Measurements from ENCODE around the gene ACHE. TPM values are rescaled to one million over a fixed set of nuclear protein-coding genes. Genes with fewer than 3 reads are reported as not detected.
A peak's percentile ranks its signal among the peaks of the same experiment; 100 is the strongest.

Gene ACHE
- total and polyA plus RNA-seq, 2 donors (not counting 1 experiment from before 2014, with no cell fraction given) = under 0.01 to 0.07 TPM

- no peak for TF ChIP-seq CTCF (conservative IDR thresholded peaks at IDR 0.05 in 1 of 2, IDR thresholded peaks at IDR 0.05 in 1 of 2; ENCODE audit: low read depth in 1 of 2, low read length in 2 of 2)
- no peak for TF ChIP-seq EZH2 (IDR thresholded peaks at IDR 0.05; ENCODE audit: low read length, missing control alignments)
- Histone ChIP-seq H3K4me2 (ENCODE audit: extremely low read depth, insufficient read depth, low read length) (no peak overlapping the region), H3K4me1 (ENCODE audit: control insufficient read depth, extremely low read depth, insufficient read depth, low read length) (peaks cover 11% of the 10 kb centered on the region), H3K9me3 (ENCODE audit: control insufficient read depth, insufficient read depth, low read depth, low read length) (no peaks in the 10 kb centered on the region), H3K79me2 (ENCODE audit: control insufficient read depth, insufficient read depth, low read length) (peaks cover 12% of the 10 kb centered on the region), H3K36me3 (ENCODE audit: control insufficient read depth, insufficient read depth, low read length) (peaks cover 12% of the 10 kb centered on the region), H3K27ac (ENCODE audit: insufficient read depth, low read length) (no peak overlapping the region), H4K20me1 (ENCODE audit: control insufficient read depth, extremely low read depth, insufficient read depth, low read length) (no peaks in the 10 kb centered on the region), H3K9ac (ENCODE audit: insufficient read depth, low read length) (no peak overlapping the region), H3K4me3 (replicated peaks in 1 of 4; ENCODE audit: control extremely low read depth in 1 of 4, insufficient read depth in 1 of 4, low read depth in 3 of 4, low read length in 4 of 4) (no peak overlapping the region), H3K27me3 (ENCODE audit: control insufficient read depth, insufficient read depth, low read length) (peaks cover 17% of the 10 kb centered on the region), H2AFZ (ENCODE audit: low read length) (no peak overlapping the region)
- no peak for DNase-seq (ENCODE audit: low read depth in 2 of 2)
Measured at GRCh38 chr7:100892364-100893317, 3.0 kb downstream of the ACHE start.

- no peak overlapping the region for H2AFZ ChIP-seq (ENCODE audit: low read length)
- TF ChIP-seq CTCF (conservative IDR thresholded peaks at IDR 0.05 in 1 of 2, IDR thresholded peaks at IDR 0.05 in 1 of 2; ENCODE audit: low read depth in 1 of 2, low read length in 2 of 2) (no peak), EZH2 (IDR thresholded peaks at IDR 0.05; ENCODE audit: low read length, missing control alignments) (no peak)
- H3K4me1 ChIP-seq (ENCODE audit: control insufficient read depth, extremely low read depth, insufficient read depth, low read length) = peaks cover 11% of the 10 kb centered on the region
- H3K4me2 ChIP-seq (ENCODE audit: extremely low read depth, insufficient read depth, low read length) = no peak overlapping the region
- no peak overlapping the region for H3K9ac ChIP-seq (ENCODE audit: insufficient read depth, low read length)
- H3K9me3 ChIP-seq (ENCODE audit: control insufficient read depth, insufficient read depth, low read depth, low read length) = no peaks in the 10 kb centered on the region
- peaks cover 12% of the 10 kb centered on the region for H3K79me2 ChIP-seq (ENCODE audit: control insufficient read depth, insufficient read depth, low read length)
- peak in 1 of 2 donors; percentile 49 for DNase-seq (ENCODE audit: low read depth in 2 of 2)
- peaks cover 19% of the 10 kb centered on the region for H3K36me3 ChIP-seq (ENCODE audit: control insufficient read depth, insufficient read depth, low read length)
- no peak overlapping the region for H3K27ac ChIP-seq (ENCODE audit: insufficient read depth, low read length)
- H4K20me1 ChIP-seq (ENCODE audit: control insufficient read depth, extremely low read depth, insufficient read depth, low read length) = no peaks in the 10 kb centered on the region
- H3K27me3 ChIP-seq (ENCODE audit: control insufficient read depth, insufficient read depth, low read length) = peaks cover 16% of the 10 kb centered on the region
- H3K4me3 ChIP-seq (replicated peaks in 1 of 4; ENCODE audit: control extremely low read depth in 1 of 4, insufficient read depth in 1 of 4, low read depth in 3 of 4, low read length in 4 of 4) = peak overlapping the region in 1 of 4 experiments; percentile 60
Measured at GRCh38 chr7:100891568-100892247, 4.0 kb downstream of the ACHE start.
